Right ventricle myocardium inferior (tissue), 1 donor: Measurements from ENCODE around the gene ZNF445. TPM values are rescaled to one million over a fixed set of nuclear protein-coding genes. Genes with fewer than 3 reads are reported as not detected.
"Not testable (repeated sequence)": the region's sequence is repeated elsewhere in the genome, so short reads cannot be mapped to it uniquely, and the experiment has no call there.

Experiments used
- ATAC-seq: fragments of 200-7000 bp; cut with Tn5 transposase; one replicate; pipeline ENCODE4 v1.9.1; 2020; ENCODE audit warnings: mild to moderate bottlenecking, moderate library complexity
- DNase-seq: peaks from one replicate; pipeline ENCODE4 v3.0.0; 2021; ENCODE audit errors: missing footprints
- intact Hi-C: fragments of 100-400 bp; cut with DNase I; formaldehyde crosslinking; loops from one replicate; pipeline ENCODE4 v1.11.0; 2022
- total RNA-seq: library from RNA; stranded (reverse); fragmentation: NEBNext Ultra II Directional; extraction: Animal tissue kit (Norgen Biotek cat#: 25700); gene quantifications from one replicate; pipeline ENCODE4 v1.2.1, GENCODE V29; 2021
- donor health status: DM: no; HTN: yes; CAD: no; lungs with severe emphysema.

Gene ZNF445
- total RNA-seq, 1 donor from 2014 or later, result 12.7 TPM

- DNase-seq (no peak), ATAC-seq (no peak)
- intact Hi-C loops, result no loop called here
Observed at GRCh38 chr3:44416031-44417030, 61.1 kb downstream of the ZNF445 start.

- no peak for DNase-seq
- intact Hi-C loops, result no loop called here
- ATAC-seq, result peak; percentile 12
Observed at GRCh38 chr3:44415421-44415820, 62.0 kb downstream of the ZNF445 start.

GRCh38 chr3:44414517-44415090 is 62.9 kb downstream of the ZNF445 start:
- intact Hi-C loops, result no loop called here
- ATAC-seq, result no peak
- DNase-seq, result no peak

GRCh38 chr3:44412365-44412764 is 65.1 kb downstream of the ZNF445 start:
- DNase-seq (no peak), ATAC-seq (no peak)

GRCh38 chr3:44411031-44411645 is 66.3 kb downstream of the ZNF445 start:
- ATAC-seq (no peak), DNase-seq (no peak)
- intact Hi-C loops, result no loop called here

More at GRCh38 chr3:44412365-44412764, 65.1 kb downstream of the ZNF445 start:
- intact Hi-C loops, result no loop called here

- intact Hi-C loops, result no loop called here
- DNase-seq (no peak), ATAC-seq (no peak)
Observed at GRCh38 chr3:44409640-44410410, 67.6 kb downstream of the ZNF445 start.

- ATAC-seq, result peak; percentile 68
- intact Hi-C loops, result no loop called here
- no peak for DNase-seq
Observed at GRCh38 chr3:44402548-44402947, 74.9 kb downstream of the ZNF445 start.

GRCh38 chr3:44400771-44401170 is 76.7 kb downstream of the ZNF445 start:
- ATAC-seq (no peak), DNase-seq (no peak)
- intact Hi-C loops, result no loop called here

- intact Hi-C loops, result no loop called here
- ATAC-seq (no peak), DNase-seq (no peak)
Observed at GRCh38 chr3:44398853-44399252, 78.6 kb downstream of the ZNF445 start.

- DNase-seq, intact Hi-C loops, ATAC-seq: not testable (repeated sequence)
Observed at GRCh38 chr3:44398271-44398670, 79.2 kb downstream of the ZNF445 start.

GRCh38 chr3:44396200-44397171 is 81.0 kb downstream of the ZNF445 start:
- no peak for ATAC-seq
- DNase-seq, result no peak
- intact Hi-C loops, result no loop called here

- DNase-seq (no peak), ATAC-seq (no peak)
- intact Hi-C loops, result no loop called here
Observed at GRCh38 chr3:44395714-44396113, 81.8 kb downstream of the ZNF445 start.

- intact Hi-C loops, result no loop called here
- ATAC-seq (no peak), DNase-seq (no peak)
Observed at GRCh38 chr3:44392489-44392888, 85.0 kb downstream of the ZNF445 start.

GRCh38 chr3:44387404-44387803 is 90.1 kb downstream of the ZNF445 start:
- DNase-seq (no peak), ATAC-seq (no peak)
- intact Hi-C loops, result no loop called here
